DMS114 treated with DMSO at 0.1 percent for 48 hours (cell line): ENCODE data around the gene DOCK9.

Experiments used
- DNase-seq: peaks from one replicate; lab custom pipeline; 2025; ENCODE audit not compliant: unreplicated experiment; lab: John Stamatoyannopoulos, UW

The DOCK9 gene

GRCh38 chr13:98977568-98978265 lies at the start of gene DOCK9:
Gene DOCK9, minus strand, starts transcription at chr13:98978064. Its CDS starts 155 bp downstream, at chr13:98977909.
- no peak for DNase-seq

- DNase-seq = no peak
These were observed 49.4 kb upstream of the DOCK9 start for GRCh38 chr13:99027260-99027659.

GRCh38 chr13:99022941-99023340 lies 45.1 kb upstream of the DOCK9 start:
- DNase-seq = no peak

GRCh38 chr13:99018418-99019180 lies 40.7 kb upstream of the DOCK9 start:
- DNase-seq = no peak

GRCh38 chr13:99015606-99016490 lies 38.0 kb upstream of the DOCK9 start:
- no peak for DNase-seq

GRCh38 chr13:99014522-99014921 lies 36.7 kb upstream of the DOCK9 start:
- DNase-seq = no peak

- DNase-seq = no peak
These were observed 36.1 kb upstream of the DOCK9 start for GRCh38 chr13:99013951-99014350.

- DNase-seq = no peak
These were observed 34.7 kb upstream of the DOCK9 start for GRCh38 chr13:99012539-99012938.

GRCh38 chr13:99009987-99010551 lies 32.2 kb upstream of the DOCK9 start:
- no peak for DNase-seq

GRCh38 chr13:99008577-99008976 lies 30.7 kb upstream of the DOCK9 start:
- no peak for DNase-seq

GRCh38 chr13:99007414-99007986 lies 29.6 kb upstream of the DOCK9 start:
- no peak for DNase-seq

- no peak for DNase-seq
These were observed 27.7 kb upstream of the DOCK9 start for GRCh38 chr13:99005609-99006008.

GRCh38 chr13:99004978-99005377 lies 27.1 kb upstream of the DOCK9 start:
- no peak for DNase-seq

GRCh38 chr13:99003851-99004471 lies 26.1 kb upstream of the DOCK9 start:
- no peak for DNase-seq

GRCh38 chr13:99003186-99003585 lies 25.3 kb upstream of the DOCK9 start:
- DNase-seq = no peak

- no peak for DNase-seq
These were observed 24.4 kb upstream of the DOCK9 start for GRCh38 chr13:99002172-99002710.

GRCh38 chr13:99000137-99000536 lies 22.3 kb upstream of the DOCK9 start:
- no peak for DNase-seq

- DNase-seq = no peak
These were observed 21.7 kb upstream of the DOCK9 start for GRCh38 chr13:98999639-98999952.

- no peak for DNase-seq
These were observed 21.2 kb upstream of the DOCK9 start for GRCh38 chr13:98998831-98999638.
